GM18498 (cell line): ENCODE results near the gene DCST2.
"Not testable (repeated sequence)": the region's sequence is repeated elsewhere in the genome, so short reads cannot be mapped to it uniquely, and the experiment has no call there.

ENCODE experiments used
- ATAC-seq: cut with Tn5 transposase; IDR thresholded peaks from one replicate; pipeline ENCODE4 v1.9.1; 2021; ENCODE audit warnings: mild to moderate bottlenecking, moderate library complexity; ENCODE audit not compliant: unreplicated experiment

The DCST2 gene

DNA sequence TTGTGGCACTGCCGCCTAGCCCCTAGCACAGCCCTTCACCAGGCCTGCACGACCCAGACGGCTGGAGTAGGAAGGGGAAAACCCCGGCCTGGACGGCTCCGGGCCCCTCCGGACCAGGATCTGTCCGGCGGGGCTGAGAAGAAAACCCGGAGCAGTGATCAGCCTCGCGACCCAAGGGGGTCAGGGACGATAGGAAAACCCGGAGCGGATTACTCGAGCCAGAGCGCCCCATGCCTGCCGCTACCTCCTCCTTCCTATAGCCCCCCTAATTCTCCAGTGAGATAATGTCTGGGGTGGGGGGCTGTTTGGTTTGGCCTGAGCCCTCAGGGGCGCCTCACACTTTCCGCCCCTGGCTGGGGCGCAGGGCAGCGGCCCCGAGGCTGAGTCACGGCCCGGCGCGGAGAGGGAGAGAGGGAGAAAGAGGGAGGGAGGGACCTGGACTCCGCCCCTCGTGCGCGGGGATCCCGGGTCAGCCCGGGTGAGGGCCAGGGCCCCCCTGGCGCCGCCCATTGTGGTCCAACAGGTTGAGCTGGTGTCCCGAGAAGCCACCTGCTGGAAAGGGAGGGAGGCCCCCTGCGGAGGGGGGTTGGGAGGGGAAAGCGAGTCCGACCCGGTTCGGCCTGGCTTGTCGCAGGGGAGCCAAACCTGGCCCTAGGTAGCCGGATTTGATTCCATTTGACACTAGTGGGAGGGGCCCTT, 32.7 kb downstream of the DCST2 start:
- ATAC-seq, result peak; percentile 42

DNA sequence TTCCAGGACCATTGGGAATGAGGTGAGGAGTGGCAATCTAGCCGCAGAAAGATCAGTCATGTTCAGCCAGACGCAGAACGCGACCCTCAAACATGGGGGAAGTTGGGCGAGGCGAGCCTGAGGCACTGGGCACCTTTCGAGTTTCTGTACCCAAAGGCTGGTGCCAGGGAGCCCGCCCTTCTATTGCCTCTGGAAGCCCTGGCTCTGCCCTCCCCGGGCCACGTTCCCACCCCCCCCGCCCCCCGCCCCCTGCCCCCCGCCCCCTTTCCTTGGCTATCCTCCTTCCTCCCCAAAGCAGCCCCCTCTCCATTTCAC, 33.2 kb downstream of the DCST2 start:
- no peak for ATAC-seq

DNA sequence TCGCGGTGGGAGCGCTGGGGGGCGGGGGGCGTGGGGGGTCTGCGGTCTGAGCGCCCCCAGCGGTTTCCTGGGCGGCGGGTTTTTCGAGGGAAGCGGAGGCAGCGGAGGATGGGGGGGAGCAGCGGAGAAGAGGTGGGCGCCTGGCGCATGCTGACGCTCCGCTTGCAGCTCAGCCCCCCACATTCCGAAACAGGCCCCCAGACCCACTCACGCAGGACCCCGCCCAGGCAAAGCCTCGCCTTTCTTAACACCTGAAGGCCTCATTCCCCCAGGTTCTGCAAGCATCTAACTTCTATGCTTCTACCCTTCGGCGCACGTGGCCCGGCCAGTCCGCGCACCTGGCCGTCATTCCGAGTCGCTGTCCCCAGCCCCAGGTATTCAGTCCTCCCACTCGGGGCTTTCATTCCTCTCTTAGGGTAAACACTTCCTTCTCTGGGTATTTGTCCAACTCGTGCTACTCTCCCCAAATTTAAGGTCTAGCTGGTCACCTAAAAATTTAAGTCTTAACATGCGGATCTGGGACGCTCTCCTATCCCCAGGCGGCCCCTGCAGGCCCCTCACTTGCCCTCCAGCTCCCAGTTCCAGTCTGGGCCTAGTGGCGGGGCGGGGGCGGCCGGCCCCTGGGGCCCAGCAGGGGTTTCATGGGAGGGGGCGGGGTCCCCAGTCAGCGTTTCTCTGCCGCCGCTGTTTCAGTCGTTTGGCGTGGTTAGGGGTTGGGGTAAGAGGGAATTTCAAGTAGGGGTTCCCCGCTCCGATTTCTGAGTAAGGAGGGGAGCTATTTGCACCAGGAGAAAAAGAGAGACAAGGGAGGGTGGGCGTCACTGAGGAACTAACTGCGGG, 33.8 kb downstream of the DCST2 start:
- ATAC-seq, result no peak

DNA sequence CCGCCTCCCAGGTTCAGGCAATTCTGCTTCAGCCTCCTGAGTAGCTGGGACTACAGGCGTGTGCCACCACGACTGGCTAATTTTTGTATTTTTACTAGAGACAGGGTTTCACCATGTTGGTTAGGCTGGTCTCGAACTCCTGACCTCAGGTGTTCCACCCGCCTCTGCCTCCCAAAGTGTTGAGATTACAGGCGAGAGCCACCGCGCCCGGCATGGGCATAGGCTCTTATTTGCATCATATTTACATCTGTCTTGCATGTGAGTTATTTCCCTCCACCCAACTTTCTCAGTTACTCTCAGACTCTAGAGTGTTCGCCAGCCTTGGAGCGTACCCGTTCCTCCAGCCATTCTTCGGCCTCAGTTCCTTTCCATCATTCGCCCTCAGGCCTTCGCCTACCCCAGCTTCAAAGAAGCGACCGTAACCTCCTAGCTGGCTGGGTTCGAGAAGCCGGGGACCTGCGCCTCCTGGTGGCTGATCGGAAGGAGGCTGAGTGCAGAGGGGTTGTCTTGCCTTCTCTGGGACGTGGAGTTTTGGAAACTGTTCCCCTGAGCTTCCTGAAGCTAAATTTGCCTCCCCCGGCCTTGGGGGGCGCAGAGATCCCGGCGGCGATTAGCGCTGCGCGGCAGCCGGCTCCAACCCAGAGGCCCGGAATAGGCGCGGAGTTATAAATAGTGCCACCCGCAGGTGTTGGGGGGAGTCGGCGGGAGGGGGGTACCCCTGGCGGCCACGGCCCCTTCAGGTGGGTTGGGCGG, 34.6 kb downstream of the DCST2 start:
- no peak for ATAC-seq

DNA sequence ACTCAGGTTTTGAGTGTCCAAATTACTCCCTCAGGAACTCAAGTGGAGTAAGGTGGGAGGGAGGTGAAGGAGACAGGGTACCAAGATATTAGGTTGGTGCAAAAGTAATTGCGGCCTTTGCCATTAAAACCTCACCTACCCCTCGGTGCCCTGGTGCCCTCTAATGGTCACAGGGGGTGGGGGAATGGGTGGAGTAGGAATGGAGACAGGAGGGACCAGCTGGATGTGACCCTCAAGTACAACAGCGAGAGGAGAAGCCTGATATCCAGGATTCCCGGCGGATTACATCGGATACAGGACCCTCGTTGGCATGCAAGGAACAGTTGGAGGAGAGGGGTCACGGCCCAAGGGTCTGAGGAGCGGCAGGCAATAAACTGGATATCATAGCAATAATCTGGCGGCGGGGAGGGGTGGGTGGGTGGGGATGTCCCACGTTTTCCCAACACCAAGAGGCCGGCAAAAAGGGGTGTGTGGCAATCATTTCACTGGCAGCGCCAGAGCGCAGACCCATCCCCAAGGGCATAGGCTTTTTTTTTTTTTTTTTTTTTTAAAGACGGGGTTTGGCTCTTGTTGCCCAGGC, 35.3 kb downstream of the DCST2 start:
- ATAC-seq, result no peak

DNA sequence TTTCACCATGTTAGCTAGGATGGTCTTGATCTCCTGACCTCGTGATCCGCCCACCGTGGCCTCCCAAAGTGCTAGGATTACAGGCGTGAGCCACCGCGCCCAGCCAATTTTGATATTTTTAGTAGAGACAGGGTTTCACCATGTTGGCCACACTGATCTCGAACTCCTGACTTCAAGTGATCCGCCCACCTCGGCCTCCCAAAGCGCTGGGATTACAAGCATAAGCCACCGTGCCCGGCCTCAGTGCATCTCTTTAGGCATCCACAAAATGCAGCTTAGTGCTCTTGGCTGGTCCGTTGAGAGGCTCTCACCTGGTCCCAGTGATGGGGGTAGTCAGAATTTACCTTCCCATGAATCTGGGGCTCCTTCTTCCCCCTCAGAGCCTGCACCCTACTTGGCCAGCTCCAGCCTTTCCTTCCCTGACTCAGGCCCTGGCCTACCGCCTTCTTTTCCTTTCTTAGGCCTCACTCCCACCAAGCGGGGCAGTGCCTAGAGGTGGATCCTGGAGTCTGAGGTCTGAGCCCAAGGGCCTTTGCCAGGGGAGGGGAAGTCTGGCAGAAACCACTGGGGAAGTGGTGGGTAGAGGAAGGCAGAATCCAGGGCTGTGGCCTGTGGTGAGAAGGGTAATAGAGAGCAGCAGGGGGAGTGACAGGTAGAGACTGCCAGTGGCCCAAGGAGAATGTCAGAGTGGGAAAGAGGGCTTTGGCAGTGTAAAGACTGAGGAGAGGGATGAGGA, 36.4 kb downstream of the DCST2 start:
- ATAC-seq, result no peak

DNA sequence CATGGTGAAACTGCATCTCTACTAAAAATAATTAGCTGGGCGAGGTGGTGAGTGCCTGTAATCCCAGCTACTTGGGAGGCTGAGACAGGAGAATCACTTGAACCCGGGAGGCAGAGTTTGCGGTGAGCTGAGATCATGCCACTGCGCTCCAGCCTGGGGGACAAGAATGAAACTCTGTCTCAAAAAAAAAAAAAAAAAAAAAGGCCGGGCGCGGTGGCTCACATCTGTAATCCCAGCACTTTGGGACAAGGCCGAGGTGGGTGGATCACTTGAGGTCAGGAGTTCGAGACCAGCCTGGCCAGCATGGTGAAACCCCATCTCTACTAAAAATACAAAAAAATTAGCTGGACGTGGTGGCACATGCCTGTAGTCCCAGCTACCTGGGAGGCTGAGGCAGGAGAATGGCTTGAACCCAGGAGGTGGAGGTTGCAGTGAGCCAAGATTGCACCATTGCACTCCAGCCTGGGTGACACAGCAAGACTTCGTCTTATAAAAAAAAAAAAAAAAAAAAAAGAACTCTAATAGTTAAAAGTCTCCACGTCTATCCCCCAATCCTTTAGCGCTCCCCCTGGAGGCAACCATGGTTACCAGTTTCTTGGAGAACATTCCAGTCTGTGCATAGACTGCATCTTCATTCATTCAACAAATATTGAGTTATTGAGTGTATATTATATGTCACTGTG, 38.1 kb downstream of the DCST2 start:
- not testable (repeated sequence) for ATAC-seq

- ATAC-seq, result no peak
These were observed 39.0 kb downstream of the DCST2 start for GRCh38 chr1:154994591-154994990.

DNA sequence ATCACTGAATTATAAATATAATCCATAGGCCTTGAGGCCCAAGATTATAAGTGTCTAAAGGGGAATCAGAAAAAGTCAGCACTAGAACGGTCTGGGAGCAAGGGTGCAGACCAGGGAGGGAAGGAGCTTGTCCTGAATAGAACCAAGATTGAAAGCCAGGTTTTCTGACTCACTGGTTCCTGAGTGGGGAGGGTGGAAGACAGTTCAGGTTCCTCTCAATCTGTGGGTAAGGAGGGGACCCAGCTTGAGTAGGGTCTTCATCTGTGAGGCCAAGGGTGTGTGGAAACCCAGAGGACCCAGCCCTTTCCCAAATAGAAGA, 39.4 kb downstream of the DCST2 start:
- ATAC-seq, result no peak

- ATAC-seq, result no peak
These were observed 39.9 kb downstream of the DCST2 start, which contains the start of gene LENEP for GRCh38 chr1:154993572-154994268. Gene LENEP, plus strand, starts transcription at chr1:154993586. Its CDS starts 22 bp downstream, at chr1:154993608.

GRCh38 chr1:154992721-154993571, 40.6 kb downstream of the DCST2 start:
- no peak for ATAC-seq

- no peak for ATAC-seq
These were observed 43.3 kb downstream of the DCST2 start for GRCh38 chr1:154990276-154990675.

- no peak for ATAC-seq
These were observed 44.3 kb downstream of the DCST2 start for GRCh38 chr1:154989195-154989860.

DNA sequence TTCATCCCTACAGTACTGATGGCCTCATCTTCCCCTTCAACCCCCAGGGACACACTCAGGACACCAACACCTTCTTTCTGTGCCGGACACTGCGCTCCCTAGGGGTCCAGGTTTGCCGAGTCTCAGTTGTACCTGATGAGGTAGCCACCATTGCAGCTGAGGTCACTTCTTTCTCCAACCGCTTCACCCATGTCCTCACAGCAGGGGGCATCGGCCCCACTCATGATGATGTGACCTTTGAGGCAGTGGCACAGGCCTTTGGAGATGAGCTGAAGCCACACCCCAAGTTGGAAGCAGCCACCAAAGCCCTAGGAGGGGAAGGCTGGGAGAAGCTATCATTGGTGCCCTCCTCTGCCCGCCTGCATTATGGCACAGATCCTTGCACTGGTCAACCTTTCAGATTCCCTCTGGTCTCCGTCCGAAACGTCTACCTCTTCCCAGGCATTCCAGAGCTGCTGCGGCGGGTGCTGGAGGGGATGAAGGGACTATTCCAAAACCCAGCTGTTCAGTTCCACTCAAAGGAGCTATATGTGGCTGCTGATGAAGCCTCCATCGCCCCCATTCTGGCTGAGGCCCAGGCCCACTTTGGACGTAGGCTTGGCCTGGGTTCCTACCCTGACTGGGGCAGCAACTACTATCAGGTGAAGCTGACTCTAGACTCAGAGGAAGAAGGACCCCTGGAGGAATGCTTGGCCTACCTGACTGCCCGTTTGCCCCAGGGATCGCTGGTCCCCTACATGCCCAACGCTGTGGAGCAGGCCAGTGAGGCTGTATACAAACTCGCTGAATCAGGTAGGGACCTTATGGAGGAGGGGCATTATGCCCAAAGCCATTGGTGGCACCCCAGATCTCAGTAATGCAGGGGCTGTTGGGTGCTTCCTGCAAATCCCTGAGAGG, 45.3 kb downstream of the DCST2 start:
- ATAC-seq, result no peak

GRCh38 chr1:154987326-154987725, 46.3 kb downstream of the DCST2 start:
- no peak for ATAC-seq

DNA sequence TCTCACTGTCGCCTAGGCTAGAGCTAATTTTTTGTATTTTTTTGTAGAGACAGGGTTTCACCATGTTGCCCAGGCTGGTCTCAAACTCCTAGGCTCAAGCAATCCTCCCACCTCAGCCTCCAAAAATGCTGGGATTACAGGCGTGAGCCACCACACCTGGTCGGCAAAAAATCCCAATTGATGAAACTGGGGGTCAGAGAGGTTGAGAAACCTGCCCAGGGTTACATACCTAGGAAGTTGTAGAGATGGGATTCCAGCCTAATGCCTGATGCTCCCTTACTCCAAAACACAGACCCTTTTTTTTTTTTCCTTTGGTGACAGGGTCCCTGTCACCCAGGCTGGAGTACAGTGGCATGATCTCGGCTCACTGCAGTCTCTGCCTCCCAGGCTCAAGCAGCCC, 46.8 kb downstream of the DCST2 start:
- not testable (repeated sequence) for ATAC-seq

GRCh38 chr1:154983776-154984466, 49.7 kb downstream of the DCST2 start:
- ATAC-seq, result no peak
